GF-D8 (cell line): ENCODE data around the gene HOXA5.

Experiments
- DNase-seq: peaks from one replicate; lab custom pipeline; 2025; lab: John Stamatoyannopoulos, UW

Gene HOXA5

GRCh38 chr7:27095050-27095896 is 48.2 kb downstream of the HOXA5 start:
- no peak for DNase-seq

GRCh38 chr7:27094304-27095049 is 49.0 kb downstream of the HOXA5 start:
- no peak for DNase-seq

GRCh38 chr7:27093184-27093895 is 50.1 kb downstream of the HOXA5 start:
- DNase-seq, result no peak

GRCh38 chr7:27092819-27093110 is 50.7 kb downstream of the HOXA5 start:
- DNase-seq, result no peak

- no peak for DNase-seq
These were observed 51.3 kb downstream of the HOXA5 start for GRCh38 chr7:27091941-27092818.

- no peak for DNase-seq
These were observed 52.4 kb downstream of the HOXA5 start for GRCh38 chr7:27091105-27091504.
